Hepatocyte (in vitro differentiated cells): ENCODE measurements around the gene EFEMP2. TPM values are rescaled to one million over a fixed set of nuclear protein-coding genes. Genes with fewer than 3 reads are reported as not detected.

Experiments used
- DNase-seq: peaks from one replicate; pipeline ENCODE4 v3.0.0-alpha.2; 2016; ENCODE audit warnings: low spot score
- H2AFZ ChIP-seq: fragments of 200-600 bp; sonication (generic); 2 replicates; pipeline ENCODE4 v1.6.0; 2016; ENCODE audit warnings: antibody characterized with exemption, mild to moderate bottlenecking
- H3K27ac ChIP-seq: fragments of 200-600 bp; sonication (generic); 2 replicates; pipeline ENCODE4 v1.5.1; 2016; ENCODE audit warnings: mild to moderate bottlenecking
- H3K27me3 ChIP-seq: fragments of 200-600 bp; sonication (generic); 2 replicates; pipeline ENCODE4 v1.6.1; 2016
- H3K36me3 ChIP-seq: fragments of 200-600 bp; sonication (generic); replicated peaks from 2 replicates; pipeline ENCODE4 v1.5.1; 2016; ENCODE audit warnings: low read depth; ENCODE audit not compliant: insufficient read depth
- H3K4me1 ChIP-seq: fragments of 200-600 bp; sonication (generic); 2 replicates; pipeline ENCODE4 v1.5.1; 2016; ENCODE audit warnings: mild to moderate bottlenecking, moderate library complexity; ENCODE audit not compliant: insufficient read depth
- H3K4me2 ChIP-seq: fragments of 200-600 bp; sonication (generic); 2 replicates; pipeline ENCODE4 v1.6.0; 2016
- H3K4me3 ChIP-seq: fragments of 200-600 bp; sonication (generic); 2 replicates; pipeline ENCODE4 v1.5.1; 2016; ENCODE audit warnings: mild to moderate bottlenecking
- H3K79me2 ChIP-seq: fragments of 200-600 bp; sonication (generic); 2 replicates; pipeline ENCODE4 v1.6.0; 2017; ENCODE audit warnings: mild to moderate bottlenecking
- H3K9me2 ChIP-seq: fragments of 200-600 bp; sonication (generic); replicated peaks from 2 replicates; pipeline ENCODE4 v1.6.0; 2017; ENCODE audit warnings: mild to moderate bottlenecking; ENCODE audit not compliant: insufficient read depth
- H3K9me3 ChIP-seq: fragments of 200-600 bp; sonication (generic); 2 replicates; pipeline ENCODE4 v1.5.1; 2016; ENCODE audit warnings: low read depth, mild to moderate bottlenecking
- H4K20me1 ChIP-seq: fragments of 200-600 bp; sonication (generic); 2 replicates; pipeline ENCODE4 v1.6.0; 2016; ENCODE audit warnings: mild to moderate bottlenecking; ENCODE audit not compliant: insufficient read depth, poor library complexity, severe bottlenecking
- EZH2 ChIP-seq: fragments of 200-600 bp; sonication (generic); IDR thresholded peaks from 2 replicates; pipeline ENCODE4 v1.6.1; 2016; ENCODE audit warnings: antibody characterized with exemption, mild to moderate bottlenecking, borderline replicate concordance
- EZH2phosphoT487 ChIP-seq: fragments of 200-600 bp; sonication (generic); IDR thresholded peaks from one replicate; pipeline ENCODE4 v1.6.1; 2018; ENCODE audit warnings: antibody characterized with exemption, mild to moderate bottlenecking, low read depth, moderate library complexity; ENCODE audit not compliant: unreplicated experiment, severe bottlenecking
- WGBS: methylation state at CpG from one replicate; pipeline ENCODE4 v1.1.6; 2016; ENCODE audit warnings: low lambda C conversion rate; ENCODE audit errors: missing lambda C conversion rate; 5-methylcytosine and 5-hydroxymethylcytosine counted together
- polyA plus RNA-seq: library from polyadenylated mRNA; unstranded; fragments of >200 nt; fragmentation: Nextera tagmentation; extraction: Ambion mirVana; gene quantifications from 2 replicates; pipeline ENCODE4 v1.2.1, GENCODE V29; 2016
- total RNA-seq: library from RNA; depleted of rRNA; stranded (reverse); fragments of >200 nt; gene quantifications from 2 replicates; pipeline ENCODE4 v1.2.3, GENCODE V29; 2014
- TF ChIP-seq, protein P1 (sequence below): fragments of 200-600 bp; sonication (generic); IDR thresholded peaks from 2 replicates; pipeline ENCODE4 v1.5.1; 2016; ENCODE audit warnings: antibody characterized with exemption, mild to moderate bottlenecking; ENCODE audit not compliant: poor library complexity

EFEMP2 gene
- total and polyA plus RNA-seq, 2 experiments from 2014 or later = 65.2 to 197 TPM

DNA sequence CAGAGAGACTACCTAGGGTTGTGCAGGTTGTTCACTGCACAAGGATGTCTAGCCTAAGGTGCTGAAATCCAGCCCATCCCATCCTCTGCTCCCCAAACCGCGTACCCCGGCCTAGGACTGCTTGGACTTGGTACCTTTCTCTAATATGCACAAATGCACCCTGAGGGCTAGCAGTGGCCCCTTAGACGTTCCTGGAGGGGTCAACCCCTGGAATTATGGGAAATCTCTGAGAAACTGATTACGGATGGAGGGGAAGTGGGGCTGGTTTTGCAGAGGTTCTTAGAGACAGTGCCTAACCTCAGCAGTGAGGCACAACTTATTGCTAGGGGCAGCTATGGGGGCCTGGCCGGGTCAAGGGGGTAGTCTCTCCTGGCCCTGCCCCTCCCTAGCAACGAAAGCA is 43.8 kb upstream of the EFEMP2 start:
- Histone ChIP-seq H3K4me1 (peaks cover 43% of the 10 kb centered on the region), H3K4me2 (peak overlapping the region; percentile 93), H3K79me2 (peaks cover 32% of the 10 kb centered on the region), H3K9me2 (no peaks in the 10 kb centered on the region), H3K9me3 (no peaks in the 10 kb centered on the region), H3K27me3 (no peaks in the 10 kb centered on the region), H3K36me3 (no peaks in the 10 kb centered on the region), H3K27ac (peak overlapping the region; percentile 91), H4K20me1 (no peaks in the 10 kb centered on the region), H2AFZ (no peak overlapping the region), H3K4me3 (no peak overlapping the region)
- no peak for DNase-seq
- TF ChIP-seq EZH2phosphoT487 (no peak), EZH2 (no peak)
- TF ChIP-seq, protein P1, sequence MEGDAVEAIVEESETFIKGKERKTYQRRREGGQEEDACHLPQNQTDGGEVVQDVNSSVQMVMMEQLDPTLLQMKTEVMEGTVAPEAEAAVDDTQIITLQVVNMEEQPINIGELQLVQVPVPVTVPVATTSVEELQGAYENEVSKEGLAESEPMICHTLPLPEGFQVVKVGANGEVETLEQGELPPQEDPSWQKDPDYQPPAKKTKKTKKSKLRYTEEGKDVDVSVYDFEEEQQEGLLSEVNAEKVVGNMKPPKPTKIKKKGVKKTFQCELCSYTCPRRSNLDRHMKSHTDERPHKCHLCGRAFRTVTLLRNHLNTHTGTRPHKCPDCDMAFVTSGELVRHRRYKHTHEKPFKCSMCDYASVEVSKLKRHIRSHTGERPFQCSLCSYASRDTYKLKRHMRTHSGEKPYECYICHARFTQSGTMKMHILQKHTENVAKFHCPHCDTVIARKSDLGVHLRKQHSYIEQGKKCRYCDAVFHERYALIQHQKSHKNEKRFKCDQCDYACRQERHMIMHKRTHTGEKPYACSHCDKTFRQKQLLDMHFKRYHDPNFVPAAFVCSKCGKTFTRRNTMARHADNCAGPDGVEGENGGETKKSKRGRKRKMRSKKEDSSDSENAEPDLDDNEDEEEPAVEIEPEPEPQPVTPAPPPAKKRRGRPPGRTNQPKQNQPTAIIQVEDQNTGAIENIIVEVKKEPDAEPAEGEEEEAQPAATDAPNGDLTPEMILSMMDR = no peak
- 87% methylated on average over 7 of the region's 7 CpGs for WGBS

DNA sequence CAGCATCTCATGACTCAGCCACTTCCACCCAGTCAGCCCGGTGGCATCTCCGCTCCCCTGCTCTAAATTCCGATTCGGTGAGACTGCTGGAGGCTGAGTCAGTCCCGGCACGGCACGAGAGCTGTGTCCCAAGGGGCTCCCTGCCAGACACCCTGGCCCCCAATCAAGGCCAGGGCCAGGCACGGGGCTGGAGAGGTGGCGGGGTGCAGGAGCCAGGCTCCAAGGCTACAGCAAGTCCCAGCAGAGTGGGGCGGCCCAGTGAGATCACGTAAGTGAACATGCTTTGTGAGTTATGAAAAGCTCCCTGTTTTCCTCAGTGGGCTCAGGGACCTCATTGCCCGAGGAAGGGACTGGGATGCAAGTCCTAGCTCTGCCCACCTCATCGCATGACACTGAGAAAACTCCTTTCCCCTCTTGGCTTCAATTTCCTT is 43.2 kb upstream of the EFEMP2 start:
- 49% methylated on average over 13 of the region's 13 CpGs for WGBS
- Histone ChIP-seq H2AFZ (no peak overlapping the region), H3K4me2 (peak overlapping the region; percentile 93), H3K4me3 (no peak overlapping the region), H3K36me3 (no peaks in the 10 kb centered on the region), H3K9me2 (no peaks in the 10 kb centered on the region), H3K27me3 (no peaks in the 10 kb centered on the region), H3K4me1 (peaks cover 41% of the 10 kb centered on the region), H3K27ac (peak overlapping the region; percentile 91), H3K79me2 (peaks cover 32% of the 10 kb centered on the region), H4K20me1 (no peaks in the 10 kb centered on the region), H3K9me3 (no peaks in the 10 kb centered on the region)
- DNase-seq = peak; percentile 89
- TF ChIP-seq, protein P1 = no peak
- TF ChIP-seq EZH2phosphoT487 = no peak
- TF ChIP-seq EZH2 = no peak

DNA sequence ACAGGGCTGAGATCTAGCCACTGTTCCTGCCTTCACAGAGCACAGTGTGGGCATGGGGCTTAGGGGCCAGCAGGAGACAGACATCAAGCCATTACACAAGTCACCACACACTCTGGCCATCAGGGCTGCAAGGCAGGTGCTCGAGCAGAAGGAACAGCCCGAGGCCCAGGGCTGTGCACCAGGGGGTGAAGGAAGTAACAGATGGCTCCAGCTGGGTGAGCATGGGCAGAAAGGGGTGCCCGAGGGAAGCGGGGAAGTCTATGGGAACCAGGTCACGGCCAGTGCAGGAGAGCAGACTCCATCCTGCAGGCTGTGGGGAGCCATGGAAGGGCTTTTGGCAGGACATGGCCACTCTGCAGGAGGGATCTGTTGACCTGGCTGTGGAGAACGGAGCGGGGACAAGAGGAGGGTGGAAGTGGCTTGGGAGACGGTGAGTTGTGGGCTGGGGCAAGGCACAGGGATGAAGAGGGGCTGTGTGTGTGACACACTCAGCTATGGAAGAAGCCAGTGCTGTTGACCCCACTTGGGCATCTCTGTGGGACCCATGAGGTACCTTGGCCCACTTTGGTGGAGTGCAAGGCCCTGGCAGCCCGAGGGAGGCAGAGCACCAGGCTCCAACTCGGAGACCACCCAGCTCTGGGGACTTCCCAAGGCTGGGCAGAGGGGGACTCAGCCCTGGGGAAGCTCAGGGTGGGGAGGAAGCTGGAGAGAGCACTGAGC is 42.7 kb upstream of the EFEMP2 start:
- Histone ChIP-seq H3K36me3 (no peaks in the 10 kb centered on the region), H2AFZ (no peak overlapping the region), H3K27me3 (no peaks in the 10 kb centered on the region), H3K4me1 (peaks cover 36% of the 10 kb centered on the region), H3K9me3 (no peaks in the 10 kb centered on the region), H4K20me1 (no peaks in the 10 kb centered on the region), H3K9me2 (no peaks in the 10 kb centered on the region), H3K4me2 (no peak overlapping the region), H3K4me3 (no peak overlapping the region), H3K27ac (peak overlapping the region; percentile 92), H3K79me2 (peaks cover 26% of the 10 kb centered on the region)
- DNase-seq = no peak
- 81% methylated on average over 10 of the region's 10 CpGs for WGBS
- TF ChIP-seq, protein P1 = no peak
- no peak for TF ChIP-seq EZH2
- TF ChIP-seq EZH2phosphoT487 = no peak
